ENCODE measurements around the gene GTF3C4.
"Not testable (repeated sequence)": the region's sequence is repeated elsewhere in the genome, so short reads cannot be mapped to it uniquely, and the experiment has no call there.

Gene GTF3C4

GRCh38 chr9:132708239-132708638, 38.0 kb downstream of the GTF3C4 start:
- no peak for DNase-seq

- DNase-seq: no peak
These were observed 38.6 kb downstream of the GTF3C4 start for GRCh38 chr9:132708769-132709430.

GRCh38 chr9:132710333-132710732, 40.1 kb downstream of the GTF3C4 start:
- no peak for DNase-seq

- not testable (repeated sequence) for DNase-seq
These were observed 40.9 kb downstream of the GTF3C4 start for GRCh38 chr9:132711152-132711551.

- no peak for DNase-seq
These were observed 41.6 kb downstream of the GTF3C4 start for GRCh38 chr9:132711846-132712245.

- no peak for DNase-seq
These were observed 42.5 kb downstream of the GTF3C4 start for GRCh38 chr9:132712753-132713152.

- DNase-seq: no peak
These were observed 45.7 kb downstream of the GTF3C4 start for GRCh38 chr9:132716007-132716406.

GRCh38 chr9:132717326-132717945, 47.2 kb downstream of the GTF3C4 start:
- no peak for DNase-seq

- DNase-seq: not testable (repeated sequence)
These were observed 48.2 kb downstream of the GTF3C4 start for GRCh38 chr9:132718381-132718928.

GRCh38 chr9:132721661-132722060, 51.4 kb downstream of the GTF3C4 start:
- no peak for DNase-seq

GRCh38 chr9:132722564-132723065, 52.4 kb downstream of the GTF3C4 start:
- DNase-seq: no peak

- DNase-seq: no peak
These were observed 53.5 kb downstream of the GTF3C4 start for GRCh38 chr9:132723809-132724208.

- no peak for DNase-seq
These were observed 55.0 kb downstream of the GTF3C4 start for GRCh38 chr9:132725306-132725705.

- DNase-seq: no peak
These were observed 56.4 kb downstream of the GTF3C4 start for GRCh38 chr9:132726576-132727130.

GRCh38 chr9:132728071-132728470, 57.8 kb downstream of the GTF3C4 start:
- DNase-seq: no peak

- DNase-seq: no peak
These were observed 58.2 kb downstream of the GTF3C4 start for GRCh38 chr9:132728497-132728896.

GRCh38 chr9:132729235-132729890, 59.1 kb downstream of the GTF3C4 start:
- DNase-seq: no peak

GRCh38 chr9:132730054-132731033, 60.1 kb downstream of the GTF3C4 start:
- no peak for DNase-seq

GRCh38 chr9:132731230-132731629, 61.0 kb downstream of the GTF3C4 start:
- no peak for DNase-seq

GRCh38 chr9:132732326-132733259, 62.3 kb downstream of the GTF3C4 start:
- DNase-seq: no peak

GRCh38 chr9:132733260-132733815, 63.1 kb downstream of the GTF3C4 start:
- no peak for DNase-seq
